ENCODE measurements around the gene FRYL.

- TF ChIP-seq POLR2A (IDR thresholded peaks at IDR 0.05) (no peak), CTCF (IDR thresholded peaks at IDR 0.05) (no peak)
These were observed 139.4 kb downstream of the FRYL start for GRCh38 chr4:48640699-48641098.

Data from right lobe of liver (tissue), 4 donors.